ENCODE measurements around the gene SHKBP1. TPM values are rescaled to one million over a fixed set of nuclear protein-coding genes. Genes with fewer than 3 reads are reported as not detected.

SHKBP1 gene
- total and polyA plus RNA-seq, 2 of the 4 experiments (the other 2 are of a cell fraction): 15.6 to 94.0 TPM

- Histone ChIP-seq H2BK20ac (ENCODE audit: low read depth, low read length) (peak overlapping the region; percentile 60), H4K8ac (ENCODE audit: low read depth in 2 of 2, low read length in 2 of 2) (peak overlapping the region; percentile 7 to 10; a peak in 2 of 4 replicates), H4K5ac (ENCODE audit: low read depth, low read length) (peak overlapping the region; percentile 36), H3K4ac (ENCODE audit: low read depth, low read length) (peak overlapping the region; percentile 84), H3K27ac (ENCODE audit: insufficient read depth, low read length) (peak overlapping the region; percentile 89), H3K4me1 (ENCODE audit: control insufficient read depth, insufficient read depth, low read length) (peaks cover 14% of the 10 kb centered on the region), H2AK9ac (replicated peaks; ENCODE audit: low read depth, low read length, poor library complexity) (peak overlapping the region; percentile 29), H3K9me1 (ENCODE audit: insufficient read depth, low read length) (peaks cover 18% of the 10 kb centered on the region), H3K14ac (replicated peaks; ENCODE audit: low read depth, low read length) (0 out of 2 replicates have a peak overlapping the region, but pooled peaks have one; percentile 78), H2AK5ac (ENCODE audit: low read depth, low read length) (peak overlapping the region; percentile 98; the same call in 1 of the 2 replicates), H3K36me3 (ENCODE audit: control insufficient read depth, insufficient read depth, low read length) (peaks cover 25% of the 10 kb centered on the region; the same call in 1 of the 2 replicates), H2AFZ (replicated peaks; ENCODE audit: low read length, poor library complexity) (peak overlapping the region; percentile 6), H3K9me3 (ENCODE audit: control insufficient read depth, insufficient read depth, low read length) (no peaks in the 10 kb centered on the region), H2BK120ac (ENCODE audit: low read depth, low read length) (peak overlapping the region; percentile 83), H3K4me2 (ENCODE audit: low read depth, low read length) (no peak overlapping the region), H2BK5ac (ENCODE audit: low read depth, low read length, poor library complexity, severe bottlenecking) (peak overlapping the region; percentile 30), H4K91ac (ENCODE audit: insufficient read depth, low read depth, low read length) (peak overlapping the region; percentile 67), H3K79me1 (ENCODE audit: low read depth in 1 of 2, low read length in 2 of 2) (0 out of 4 replicates have a peak, but pooled peaks cover 0 to 3% of the 10 kb centered on the region in 2 experiments), H2BK15ac (ENCODE audit: low read depth, low read length) (peak overlapping the region; percentile 75; the same call in 1 of the 3 replicates), H3K56ac (ENCODE audit: extremely low read depth, insufficient read depth, low read length) (no peak overlapping the region; the same call in 1 of the 2 replicates), H4K20me1 (ENCODE audit: insufficient read depth, low read length) (no peaks in the 10 kb centered on the region), H3K18ac (ENCODE audit: low read depth, low read length) (peak overlapping the region; percentile 46), H3K9ac (ENCODE audit: low read depth, low read length) (0 out of 2 replicates have a peak overlapping the region, but pooled peaks have one; percentile 25), H3K23ac (ENCODE audit: low read depth, low read length) (peak overlapping the region; percentile 53; the same call in 1 of the 2 replicates), H3K4me3 (ENCODE audit: insufficient read depth, low read depth, low read length) (no peak overlapping the region), H3K27me3 (ENCODE audit: control insufficient read depth, insufficient read depth, low read length) (no peaks in the 10 kb centered on the region)
- TF ChIP-seq SMC3 (IDR thresholded peaks at IDR 0.05; ENCODE audit: low read depth, low read length) (no peak), RFX5 (IDR thresholded peaks at IDR 0.05; ENCODE audit: low read depth, low read length) (no peak), BHLHE40 (IDR thresholded peaks at IDR 0.05; ENCODE audit: low read depth, low read length) (no peak), MAFK (IDR thresholded peaks at IDR 0.05; ENCODE audit: low read depth, low read length) (no peak), CHD1 (IDR thresholded peaks at IDR 0.05; ENCODE audit: low read depth, low read length) (no peak), POLR2A (IDR thresholded peaks at IDR 0.05; ENCODE audit: low read depth, low read length) (no peak), FOS (IDR thresholded peaks at IDR 0.05; ENCODE audit: low read depth, low read length) (no peak), CTCF (conservative IDR thresholded peaks at IDR 0.05; ENCODE audit: low read depth, low read length) (no peak)
- TF ChIP-seq, protein P1, sequence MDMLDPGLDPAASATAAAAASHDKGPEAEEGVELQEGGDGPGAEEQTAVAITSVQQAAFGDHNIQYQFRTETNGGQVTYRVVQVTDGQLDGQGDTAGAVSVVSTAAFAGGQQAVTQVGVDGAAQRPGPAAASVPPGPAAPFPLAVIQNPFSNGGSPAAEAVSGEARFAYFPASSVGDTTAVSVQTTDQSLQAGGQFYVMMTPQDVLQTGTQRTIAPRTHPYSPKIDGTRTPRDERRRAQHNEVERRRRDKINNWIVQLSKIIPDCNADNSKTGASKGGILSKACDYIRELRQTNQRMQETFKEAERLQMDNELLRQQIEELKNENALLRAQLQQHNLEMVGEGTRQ (IDR thresholded peaks at IDR 0.05; ENCODE audit: low read depth, low read length): no peak
- DNase-seq: no peak
- ATAC-seq (ENCODE audit: low read depth): no peak
- dilution Hi-C loops (cut with HindIII; ENCODE audit: low sequenced_read_pairs, unreplicated experiment): no loop called here
- intact Hi-C loops (cut with micrococcal nuclease): loop anchor here (1.0 kb wide), 2 partner anchors 17 to 29 kb away; no protein-coding TSS in a partner anchor
- in situ Hi-C loops (cut with MboI; ENCODE audit: low sequenced_read_pairs): no loop called here
- ChIA-PET POLR2A (ENCODE audit: unreplicated experiment) (no interaction called here), CTCF (interaction anchor here (2.4 to 3.6 kb wide), 3 partner anchors 12 to 168 kb away, joined by 10 to 34 read pairs (median 32); no protein-coding TSS in a partner anchor)
- BruUV-seq (replicated peaks): no TSS peak
- 60% methylated on average over 2 of the region's 3 CpGs; no CpG with 5 or more reads in 1 of the 2 experiments for WGBS, 2 experiments (ENCODE audit: extremely low coverage in 2 of 2, insufficient read length in 1 of 2)
Observed at GRCh38 chr19:40632311-40633036, 55.8 kb downstream of the SHKBP1 start.

All from IMR-90 (cell line).